ENCODE data around the gene PRAMEF1. TPM values are rescaled to one million over a fixed set of nuclear protein-coding genes. Genes with fewer than 3 reads are reported as not detected.
"Not testable (repeated sequence)": the region's sequence is repeated elsewhere in the genome, so short reads cannot be mapped to it uniquely, and the experiment has no call there.

PRAMEF1 gene
- total RNA-seq, 1 donor from 2014 or later: not detected

- peaks cover 6% of the 10 kb centered on the region for H3K27me3 Mint-ChIP-seq (ENCODE audit: unreplicated experiment)
- H3K36me3 Mint-ChIP-seq (ENCODE audit: low read depth, unreplicated experiment): peaks cover 6% of the 10 kb centered on the region
- TF ChIP-seq, protein P1, sequence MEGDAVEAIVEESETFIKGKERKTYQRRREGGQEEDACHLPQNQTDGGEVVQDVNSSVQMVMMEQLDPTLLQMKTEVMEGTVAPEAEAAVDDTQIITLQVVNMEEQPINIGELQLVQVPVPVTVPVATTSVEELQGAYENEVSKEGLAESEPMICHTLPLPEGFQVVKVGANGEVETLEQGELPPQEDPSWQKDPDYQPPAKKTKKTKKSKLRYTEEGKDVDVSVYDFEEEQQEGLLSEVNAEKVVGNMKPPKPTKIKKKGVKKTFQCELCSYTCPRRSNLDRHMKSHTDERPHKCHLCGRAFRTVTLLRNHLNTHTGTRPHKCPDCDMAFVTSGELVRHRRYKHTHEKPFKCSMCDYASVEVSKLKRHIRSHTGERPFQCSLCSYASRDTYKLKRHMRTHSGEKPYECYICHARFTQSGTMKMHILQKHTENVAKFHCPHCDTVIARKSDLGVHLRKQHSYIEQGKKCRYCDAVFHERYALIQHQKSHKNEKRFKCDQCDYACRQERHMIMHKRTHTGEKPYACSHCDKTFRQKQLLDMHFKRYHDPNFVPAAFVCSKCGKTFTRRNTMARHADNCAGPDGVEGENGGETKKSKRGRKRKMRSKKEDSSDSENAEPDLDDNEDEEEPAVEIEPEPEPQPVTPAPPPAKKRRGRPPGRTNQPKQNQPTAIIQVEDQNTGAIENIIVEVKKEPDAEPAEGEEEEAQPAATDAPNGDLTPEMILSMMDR (IDR thresholded peaks at IDR 0.05; ENCODE audit: unreplicated experiment): no peak
- no peaks in the 10 kb centered on the region for H3K4me1 Mint-ChIP-seq (ENCODE audit: unreplicated experiment)
- H3K4me3 Mint-ChIP-seq (ENCODE audit: unreplicated experiment): no peak overlapping the region
- peaks cover 16% of the 10 kb centered on the region for H3K9me3 Mint-ChIP-seq (ENCODE audit: unreplicated experiment)
- H3K27ac Mint-ChIP-seq (ENCODE audit: unreplicated experiment): no peak overlapping the region
- no peak for DNase-seq (ENCODE audit: low spot score)
Observed at GRCh38 chr1:12811409-12811784, 20.2 kb downstream of the PRAMEF1 start.

DNA sequence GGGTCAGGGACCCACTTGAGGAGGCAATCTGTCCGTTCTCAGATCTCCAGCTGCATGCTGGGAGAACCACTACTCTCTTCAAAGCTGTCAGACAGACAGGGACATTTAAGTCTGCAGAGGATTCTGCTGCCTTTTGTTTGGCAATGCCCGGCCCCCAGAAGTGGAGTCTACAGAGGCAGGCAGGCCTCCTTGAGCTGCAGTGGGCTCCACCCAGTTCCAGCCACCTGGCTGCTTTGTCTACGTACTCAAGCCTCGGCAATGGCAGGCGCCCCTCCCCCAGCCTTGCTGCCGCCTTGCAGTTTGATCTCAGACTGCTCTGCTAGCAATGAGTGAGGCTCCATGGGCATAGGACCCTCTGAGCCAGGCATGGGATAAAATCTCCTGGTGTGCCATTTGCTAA lies 27.9 kb downstream of the PRAMEF1 start:
- H3K4me3 Mint-ChIP-seq (ENCODE audit: unreplicated experiment); H3K4me1 Mint-ChIP-seq (ENCODE audit: unreplicated experiment); H3K27me3 Mint-ChIP-seq (ENCODE audit: unreplicated experiment); H3K36me3 Mint-ChIP-seq (ENCODE audit: low read depth, unreplicated experiment); DNase-seq (ENCODE audit: low spot score); H3K27ac Mint-ChIP-seq (ENCODE audit: unreplicated experiment): not testable (repeated sequence)
- peaks cover 12% of the 10 kb centered on the region for H3K9me3 Mint-ChIP-seq (ENCODE audit: unreplicated experiment)

DNA sequence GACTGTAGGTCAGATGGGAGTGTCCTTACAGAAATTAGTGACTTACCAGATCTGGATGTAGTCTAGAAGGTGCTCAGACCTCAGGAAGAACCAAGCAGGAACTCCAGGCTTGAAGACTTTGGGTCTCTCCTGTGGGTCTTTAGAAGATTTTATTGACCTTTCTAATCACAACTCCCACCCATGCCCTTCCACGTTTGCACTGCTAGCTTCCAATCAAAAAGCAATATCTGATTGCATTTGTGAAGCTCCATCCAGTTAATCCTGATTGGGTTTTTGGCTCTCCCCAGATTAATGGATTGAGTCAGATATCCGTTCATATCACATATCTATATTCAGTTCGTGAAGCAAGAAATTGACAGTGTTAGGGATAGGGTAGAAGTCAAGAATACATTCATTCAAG lies 40.1 kb downstream of the PRAMEF1 start, which contains the start of gene PRAMEF11:
Gene PRAMEF11, minus strand, starts transcription at position 101 of the 400 bp plus-strand sequence. CDS start 2,621 bp downstream, outside the sequence.
- not testable (repeated sequence) for DNase-seq (ENCODE audit: low spot score); H3K4me3 Mint-ChIP-seq (ENCODE audit: unreplicated experiment); H3K4me1 Mint-ChIP-seq (ENCODE audit: unreplicated experiment); H3K9me3 Mint-ChIP-seq (ENCODE audit: unreplicated experiment); H3K27me3 Mint-ChIP-seq (ENCODE audit: unreplicated experiment); H3K27ac Mint-ChIP-seq (ENCODE audit: unreplicated experiment); H3K36me3 Mint-ChIP-seq (ENCODE audit: low read depth, unreplicated experiment)

DNA sequence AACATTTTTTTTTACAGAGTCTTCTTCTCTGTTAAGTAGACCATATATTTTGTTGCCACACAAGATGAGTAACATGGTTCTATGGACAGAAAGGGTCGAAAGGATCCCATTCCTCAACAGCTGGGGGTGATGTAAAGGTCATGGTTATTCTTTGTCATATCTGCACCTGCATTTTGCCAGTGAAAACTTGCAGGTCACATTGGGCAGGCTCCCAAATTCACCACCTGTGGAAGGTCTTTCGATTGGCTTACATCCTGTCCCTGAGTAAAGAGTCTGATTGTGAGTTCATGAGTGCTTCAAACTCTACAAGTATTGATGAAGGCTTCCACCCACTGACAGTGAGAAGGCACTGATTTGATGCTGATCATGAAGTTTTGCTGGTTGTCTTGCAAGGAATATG lies 42.1 kb downstream of the PRAMEF1 start:
- H3K36me3 Mint-ChIP-seq (ENCODE audit: low read depth, unreplicated experiment); H3K9me3 Mint-ChIP-seq (ENCODE audit: unreplicated experiment); H3K4me1 Mint-ChIP-seq (ENCODE audit: unreplicated experiment); DNase-seq (ENCODE audit: low spot score); H3K27ac Mint-ChIP-seq (ENCODE audit: unreplicated experiment); H3K4me3 Mint-ChIP-seq (ENCODE audit: unreplicated experiment); H3K27me3 Mint-ChIP-seq (ENCODE audit: unreplicated experiment): not testable (repeated sequence)

Other genes starting within 250 kb of the PRAMEF1 start
- gene DHRS3, start 173.2 kb upstream of the PRAMEF1 start, total RNA-seq (ENCODE audit: unreplicated experiment): 5.7 TPM
- gene AADACL4, start 147.3 kb upstream of the PRAMEF1 start, total RNA-seq (ENCODE audit: unreplicated experiment): not detected
- gene AADACL3, start 75.3 kb upstream of the PRAMEF1 start, total RNA-seq (ENCODE audit: unreplicated experiment): not detected
- not detected for gene CFAP107, start 45.2 kb upstream of the PRAMEF1 start, total RNA-seq (ENCODE audit: unreplicated experiment)
- not detected for gene PRAMEF12, start 17.7 kb upstream of the PRAMEF1 start, total RNA-seq (ENCODE audit: unreplicated experiment)
- gene PRAMEF11, start 40.0 kb downstream of the PRAMEF1 start, total RNA-seq (ENCODE audit: unreplicated experiment): not detected
- gene HNRNPCL1, start 57.3 kb downstream of the PRAMEF1 start, total RNA-seq (ENCODE audit: unreplicated experiment): not detected
- gene PRAMEF2, start 65.7 kb downstream of the PRAMEF1 start, total RNA-seq (ENCODE audit: unreplicated experiment): not detected
- not detected for gene PRAMEF4, start 94.8 kb downstream of the PRAMEF1 start, total RNA-seq (ENCODE audit: unreplicated experiment)
- not detected for gene PRAMEF10, start 106.9 kb downstream of the PRAMEF1 start, total RNA-seq (ENCODE audit: unreplicated experiment)
- not detected for gene PRAMEF7, start 125.2 kb downstream of the PRAMEF1 start, total RNA-seq (ENCODE audit: unreplicated experiment)
- not detected for gene PRAMEF6, start 156.2 kb downstream of the PRAMEF1 start, total RNA-seq (ENCODE audit: unreplicated experiment)

All from endothelial cell (in vitro differentiated cells).